NB4 (cell line): ENCODE measurements around the gene XYLB.

Source experiments
- CTCF ChIP-seq: IDR thresholded peaks from one replicate; pipeline ENCODE4 v1.5.1; 2012; ENCODE audit warnings: low read depth, low read length
- MAX ChIP-seq: IDR thresholded peaks from 2 replicates; pipeline ENCODE4 v1.6.1; 2011; ENCODE audit warnings: low read depth, low read length
- POLR2A ChIP-seq: IDR thresholded peaks from 2 replicates; pipeline ENCODE4 v1.6.1; 2011; ENCODE audit warnings: mild to moderate bottlenecking; ENCODE audit not compliant: insufficient read length; ENCODE audit errors: extremely low read depth

- no peak for TF ChIP-seq POLR2A
- no peak for TF ChIP-seq CTCF
- no peak for TF ChIP-seq MAX
Measured at GRCh38 chr3:38297537-38297936, 49.0 kb upstream of the XYLB start.
